Chondrocyte (in vitro differentiated cells): ENCODE measurements around the gene RET. TPM values are rescaled to one million over a fixed set of nuclear protein-coding genes. Genes with fewer than 3 reads are reported as not detected.

Source experiments
- DNase-seq: peaks from one replicate; pipeline ENCODE4 v3.0.0; 2021; ENCODE audit warnings: mixed read lengths, low spot score
- H3K27ac Mint-ChIP-seq: one replicate; pipeline ENCODE4 v1.8.0; 2021; ENCODE audit warnings: mild to moderate bottlenecking, moderate library complexity, mixed read lengths; ENCODE audit not compliant: unreplicated experiment
- H3K27me3 Mint-ChIP-seq: 2 replicates; pipeline ENCODE4 v1.8.0; 2021; ENCODE audit warnings: low read depth, mixed read lengths
- H3K36me3 Mint-ChIP-seq: 2 replicates; pipeline ENCODE4 v1.8.0; 2021; ENCODE audit warnings: low read depth, mixed read lengths
- H3K4me1 Mint-ChIP-seq: 2 replicates; pipeline ENCODE4 v1.8.0; 2021; ENCODE audit warnings: low read depth, mild to moderate bottlenecking, mixed read lengths
- H3K4me3 Mint-ChIP-seq: one replicate; pipeline ENCODE4 v1.8.0; 2021; ENCODE audit warnings: mild to moderate bottlenecking, moderate library complexity, mixed read lengths; ENCODE audit not compliant: unreplicated experiment
- H3K9me3 Mint-ChIP-seq: 2 replicates; pipeline ENCODE4 v1.8.0; 2021; ENCODE audit warnings: low read depth, mixed read lengths
- CTCF ChIP-seq: fragments of 200-600 bp; sonication (generic); IDR thresholded peaks from 2 replicates; pipeline ENCODE4 v1.5.0; 2021; ENCODE audit warnings: antibody characterized with exemption, mild to moderate bottlenecking, moderate library complexity
- total RNA-seq: library from RNA; stranded (reverse); gene quantifications from 3 replicates; pipeline ENCODE4 v1.2.1, GENCODE V29; 2021

RET gene
- total RNA-seq, 1 donor from 2014 or later = 0.12 TPM

- Mint-ChIP-seq H3K4me3 (no peak overlapping the region), H3K9me3 (no peaks in the 10 kb centered on the region), H3K4me1 (peaks cover 26% of the 10 kb centered on the region), H3K27me3 (no peaks in the 10 kb centered on the region), H3K36me3 (no peaks in the 10 kb centered on the region), H3K27ac (no peak overlapping the region)
- no peak for TF ChIP-seq CTCF
- DNase-seq = no peak
These were observed 57.4 kb downstream of the RET start for GRCh38 chr10:43134126-43134905.

- no peak for TF ChIP-seq CTCF
- Mint-ChIP-seq H3K36me3 (no peaks in the 10 kb centered on the region), H3K4me3 (no peak overlapping the region), H3K4me1 (peaks cover 30% of the 10 kb centered on the region), H3K9me3 (no peaks in the 10 kb centered on the region), H3K27me3 (no peaks in the 10 kb centered on the region), H3K27ac (no peak overlapping the region)
- no peak for DNase-seq
These were observed 58.2 kb downstream of the RET start for GRCh38 chr10:43135064-43135463.

- Mint-ChIP-seq H3K36me3 (no peaks in the 10 kb centered on the region), H3K27ac (no peak overlapping the region), H3K4me1 (peaks cover 35% of the 10 kb centered on the region), H3K4me3 (no peak overlapping the region), H3K9me3 (no peaks in the 10 kb centered on the region), H3K27me3 (no peaks in the 10 kb centered on the region)
- no peak for DNase-seq
- no peak for TF ChIP-seq CTCF
These were observed 58.8 kb downstream of the RET start for GRCh38 chr10:43135656-43136055.

- H3K36me3 Mint-ChIP-seq = no peaks in the 10 kb centered on the region
- no peak for DNase-seq
- H3K4me1 Mint-ChIP-seq = peaks cover 41% of the 10 kb centered on the region
- no peak for TF ChIP-seq CTCF
- H3K27ac Mint-ChIP-seq = peak overlapping the region; percentile 77
- H3K9me3 Mint-ChIP-seq = no peaks in the 10 kb centered on the region
- no peaks in the 10 kb centered on the region for H3K27me3 Mint-ChIP-seq
- H3K4me3 Mint-ChIP-seq = peak overlapping the region; percentile 95
These were observed 59.6 kb downstream of the RET start for GRCh38 chr10:43136432-43136831.

GRCh38 chr10:43136995-43137716 is 60.3 kb downstream of the RET start:
- no peaks in the 10 kb centered on the region for H3K27me3 Mint-ChIP-seq
- no peaks in the 10 kb centered on the region for H3K36me3 Mint-ChIP-seq
- no peak for TF ChIP-seq CTCF
- H3K4me3 Mint-ChIP-seq = peak overlapping the region; percentile 95
- no peak for DNase-seq
- peaks cover 45% of the 10 kb centered on the region for H3K4me1 Mint-ChIP-seq
- peak overlapping the region; percentile 97 for H3K27ac Mint-ChIP-seq
- no peaks in the 10 kb centered on the region for H3K9me3 Mint-ChIP-seq
